Fibroblast of pulmonary artery (primary cell): ENCODE measurements around the gene DNAH10.

Experiments used
- DNase-seq: peaks from one replicate; pipeline ENCODE4 v3.0.0-alpha.2; 2010; ENCODE audit warnings: low read depth
- H3K4me3 ChIP-seq: replicated peaks from 2 replicates; pipeline ENCODE4 v1.5.1; 2011; ENCODE audit warnings: low read depth, mild to moderate bottlenecking, control low read depth, low read length, moderate library complexity
- CTCF ChIP-seq: IDR thresholded peaks from 2 replicates; pipeline ENCODE4 v1.5.1; 2011; ENCODE audit warnings: mild to moderate bottlenecking, control low read depth, low read length, inconsistent platforms; ENCODE audit errors: missing control alignments

The DNAH10 gene

DNA sequence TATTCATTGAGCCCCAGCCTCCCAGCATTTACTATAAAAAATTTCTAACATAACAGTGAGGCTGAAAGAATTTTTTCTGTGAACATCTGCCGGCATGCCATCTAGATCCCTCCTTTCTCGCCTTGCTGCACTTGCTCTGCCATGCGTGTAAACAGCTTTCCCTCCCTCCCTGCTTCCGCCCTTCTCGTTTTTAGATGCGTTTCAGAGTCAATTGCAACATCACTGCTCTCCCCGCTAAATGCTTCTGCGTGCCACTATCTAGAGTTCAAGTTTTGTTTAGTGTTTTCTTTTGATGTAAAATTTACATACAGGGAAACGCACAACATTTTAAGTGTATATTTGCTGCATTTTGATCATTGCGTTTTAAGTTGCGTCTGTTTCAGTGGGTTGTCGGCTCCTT is 126.9 kb downstream of the DNAH10 start:
- no peak for DNase-seq
- no peak overlapping the region for H3K4me3 ChIP-seq
- no peak for TF ChIP-seq CTCF

GRCh38 chr12:123889848-123890535 is 127.9 kb downstream of the DNAH10 start:
- no peak for DNase-seq
- TF ChIP-seq CTCF: no peak
- no peak overlapping the region for H3K4me3 ChIP-seq

GRCh38 chr12:123890536-123890902 is 128.4 kb downstream of the DNAH10 start:
- no peak overlapping the region for H3K4me3 ChIP-seq
- no peak for DNase-seq
- TF ChIP-seq CTCF: no peak

DNA sequence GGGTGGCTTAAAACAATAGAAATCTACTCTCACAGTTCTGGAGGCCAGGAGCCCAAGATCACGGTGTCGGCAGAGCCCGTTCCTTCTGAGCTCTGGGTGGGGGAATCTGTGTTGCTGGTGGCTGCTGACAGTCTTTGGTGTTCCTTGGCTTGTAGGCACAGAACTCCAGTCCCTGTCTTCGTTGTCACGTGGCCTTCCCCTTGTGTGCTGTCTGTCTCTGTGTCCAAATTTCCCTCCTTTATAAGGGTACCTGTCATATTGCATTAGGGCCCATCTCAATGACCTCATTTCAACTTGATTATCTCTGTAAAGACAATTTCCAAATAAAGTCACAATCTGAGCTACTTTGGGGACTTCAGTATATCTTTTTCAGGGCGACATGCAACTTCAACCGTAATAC is 128.9 kb downstream of the DNAH10 start:
- no peak for DNase-seq
- H3K4me3 ChIP-seq: no peak overlapping the region
- TF ChIP-seq CTCF: no peak

DNA sequence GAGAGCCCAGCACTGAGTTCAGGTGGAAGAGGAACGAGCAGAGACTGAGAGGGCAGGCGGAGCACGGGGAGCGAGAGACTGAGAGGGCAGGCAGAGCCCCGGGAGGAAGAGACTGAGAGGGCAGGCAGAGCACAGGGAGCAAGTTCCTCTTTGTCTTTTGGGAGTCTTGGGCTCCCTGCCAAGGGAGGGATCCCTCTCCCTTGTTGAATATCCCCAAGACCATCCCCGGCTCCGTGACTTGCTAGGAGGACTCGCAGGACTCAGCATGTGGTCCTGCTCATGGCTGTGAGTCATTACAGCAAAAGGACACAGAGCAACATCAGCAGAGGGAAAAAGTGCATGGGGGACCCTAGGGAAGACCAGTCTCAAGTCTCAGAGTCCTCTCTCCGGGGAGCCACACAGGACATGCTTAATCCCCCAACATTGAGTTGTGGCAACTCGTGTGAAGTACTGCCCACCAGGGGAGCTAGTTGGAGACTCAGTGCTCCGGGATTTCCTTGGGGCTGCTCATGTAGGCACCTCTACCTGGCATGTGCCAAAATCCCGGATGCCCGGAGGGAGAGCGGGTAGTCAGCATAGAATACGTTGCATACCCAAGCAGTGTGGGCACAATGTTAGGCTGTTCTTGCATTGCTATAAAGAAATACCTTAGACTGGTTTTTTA is 129.5 kb downstream of the DNAH10 start:
- no peak overlapping the region for H3K4me3 ChIP-seq
- TF ChIP-seq CTCF: no peak
- no peak for DNase-seq

GRCh38 chr12:123892180-123892559 is 130.1 kb downstream of the DNAH10 start:
- no peak for DNase-seq
- no peak for TF ChIP-seq CTCF

GRCh38 chr12:123892853-123893252 is 130.8 kb downstream of the DNAH10 start:
- H3K4me3 ChIP-seq: no peak overlapping the region
- no peak for TF ChIP-seq CTCF

More at GRCh38 chr12:123892180-123892559, 130.1 kb downstream of the DNAH10 start:
- H3K4me3 ChIP-seq: no peak overlapping the region

More at GRCh38 chr12:123892853-123893252, 130.8 kb downstream of the DNAH10 start:
- DNase-seq: no peak
